Left colon (tissue), 2 donors: ENCODE measurements around the gene TNS2. TPM values are rescaled to one million over a fixed set of nuclear protein-coding genes. Genes with fewer than 3 reads are reported as not detected.
"Not testable (repeated sequence)": the region's sequence is repeated elsewhere in the genome, so short reads cannot be mapped to it uniquely, and the experiment has no call there.

Source experiments
- ATAC-seq: fragments of 200-7000 bp; cut with Tn5 transposase; one replicate; pipeline ENCODE4 v1.9.1; 2020; ENCODE audit warnings: mild to moderate bottlenecking, moderate library complexity
- DNase-seq, 2 donors: peaks; one replicate each; pipeline ENCODE4 v3.0.0-alpha.2; 2020
- intact Hi-C, 2 donors: fragments of 100-400 bp; cut with DNase I in 1 of 2; cut with micrococcal nuclease in 1 of 2; formaldehyde crosslinking; loops; one replicate each; pipeline versions ENCODE4 v1.11.2 to v1.14.0; 2022; cut with DNase I, micrococcal nuclease
- microRNA-seq, 2 donors: library from miRNA; unstranded; fragments of <30 nt; microRNA quantifications; one replicate each; pipeline versions ENCODE4 v1.1.0 to v1.2.0, GENCODE V29; 2020
- total RNA-seq, 2 donors: library from RNA; stranded (reverse); fragmentation: NEBNext Ultra II Directional; extraction: Animal tissue kit (Norgen Biotek cat#: 25700); gene quantifications; one replicate each; pipeline ENCODE4 v1.2.1, GENCODE V29; 2021
- donor health status: DM: no; HTN: no; CAD: no.
- donor health status: DM: yes; HTN: yes; CAD: no.

TNS2 gene
- total RNA-seq, 2 donors from 2014 or later: 31.4 to 35.6 TPM

- intact Hi-C loops: no loop called here
- no peak for DNase-seq
- ATAC-seq: no peak
Measured at GRCh38 chr12:53100466-53101151, 50.7 kb downstream of the TNS2 start.

GRCh38 chr12:53101266-53101665, 51.4 kb downstream of the TNS2 start:
- intact Hi-C loops: no loop called here
- ATAC-seq (no peak), DNase-seq (no peak)

GRCh38 chr12:53101931-53102781, 52.3 kb downstream of the TNS2 start:
- intact Hi-C loops: no loop called here
- ATAC-seq (peak; percentile 32), DNase-seq (no peak)

DNA sequence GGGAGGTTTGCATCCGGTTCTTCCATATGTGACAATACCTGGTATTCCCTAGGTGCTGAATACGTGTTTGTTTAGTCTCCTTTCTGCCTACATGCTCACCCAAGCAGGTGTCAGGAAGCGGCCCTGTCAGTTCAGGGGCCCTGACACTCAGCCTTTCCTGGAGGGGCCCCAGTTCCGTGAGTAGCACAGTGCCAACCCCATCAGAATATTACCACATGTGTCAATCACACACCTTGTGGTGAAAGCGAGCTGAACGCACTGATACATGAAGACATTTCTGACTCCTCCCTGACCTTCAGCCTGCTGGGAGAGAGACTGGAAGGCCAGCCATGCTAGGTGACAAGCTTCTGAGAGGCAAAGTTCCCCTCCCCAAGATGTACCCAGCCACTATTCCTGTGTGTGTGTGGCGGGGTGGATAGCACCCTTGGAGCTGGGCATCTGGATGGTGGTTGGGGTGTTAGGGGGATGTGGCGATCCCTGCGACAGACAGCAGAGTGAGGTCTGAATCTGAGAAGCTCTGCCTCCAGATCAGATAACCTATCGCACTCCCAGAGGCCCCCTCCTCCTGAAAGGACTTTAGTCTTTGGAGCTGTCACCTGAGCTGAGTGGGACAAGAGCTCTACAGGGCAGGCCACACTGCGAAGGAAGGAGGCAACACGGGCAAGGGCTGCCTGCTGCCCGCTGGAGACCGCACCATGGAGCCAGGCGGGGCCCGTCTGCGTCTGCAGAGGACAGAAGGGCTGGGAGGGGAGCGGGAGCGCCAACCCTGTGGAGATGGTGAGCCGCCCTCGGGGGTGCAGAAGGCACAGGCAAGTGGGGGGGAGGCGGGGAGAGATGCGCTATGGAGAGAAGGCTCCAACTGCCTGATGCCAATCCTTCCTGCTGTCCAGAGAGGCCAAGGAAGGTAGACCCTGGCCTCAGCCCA, 53.3 kb downstream of the TNS2 start, which contains the start of gene SOAT2:
TSS of gene SOAT2 (plus strand) at position 604 of the 925 bp plus-strand sequence. CDS start at position 696, 92 bp downstream.
- intact Hi-C loops: no loop called here
- DNase-seq: no peak
- ATAC-seq: peak; percentile 43

GRCh38 chr12:53103860-53104305, 54.0 kb downstream of the TNS2 start:
- DNase-seq (no peak), ATAC-seq (no peak)
- intact Hi-C loops: no loop called here

GRCh38 chr12:53105256-53105655, 55.4 kb downstream of the TNS2 start:
- DNase-seq (no peak), ATAC-seq (no peak)
- intact Hi-C loops: no loop called here

GRCh38 chr12:53105712-53106439, 56.0 kb downstream of the TNS2 start:
- ATAC-seq (no peak), DNase-seq (no peak)
- intact Hi-C loops: no loop called here

GRCh38 chr12:53107122-53107521, 57.3 kb downstream of the TNS2 start:
- intact Hi-C loops: no loop called here
- DNase-seq (no peak), ATAC-seq (no peak)

GRCh38 chr12:53112431-53112830, 62.6 kb downstream of the TNS2 start:
- ATAC-seq, intact Hi-C loops, DNase-seq: not testable (repeated sequence)

GRCh38 chr12:53113136-53113705, 63.4 kb downstream of the TNS2 start:
- intact Hi-C loops: no loop called here
- DNase-seq (no peak), ATAC-seq (peak; percentile 26)

DNA sequence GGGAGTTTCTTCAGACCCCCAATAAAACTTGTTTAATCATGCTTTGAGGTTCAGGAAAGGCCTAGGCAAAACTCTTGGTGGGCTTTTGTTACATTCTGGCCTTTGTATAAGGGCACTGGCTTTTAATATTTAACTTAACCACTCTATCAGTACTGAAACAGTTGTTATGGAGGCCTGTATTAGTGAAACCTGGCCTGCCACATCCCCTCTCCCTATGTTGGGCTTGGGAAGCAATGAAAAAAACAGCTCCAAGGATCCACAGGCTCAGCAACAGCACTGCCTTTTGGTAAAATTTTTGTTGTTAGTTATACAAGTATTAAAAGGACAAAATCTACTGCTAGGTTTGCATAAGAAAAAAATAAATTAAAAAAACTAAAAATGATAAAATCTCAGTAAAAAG, 64.1 kb downstream of the TNS2 start:
- ATAC-seq (no peak), DNase-seq (no peak)
- intact Hi-C loops: no loop called here

Small RNA genes lying within 50 kb of the gene (microRNA-seq; reads per million reads assigned to microRNA genes)
- gene MIR6757: 0 reads per million in 2 donors

Other genes with a start within 250 kb of the TNS2 start
- gene KRT4, start 235.9 kb upstream of the TNS2 start, total RNA-seq: not detected
- gene KRT79, start 215.8 kb upstream of the TNS2 start, total RNA-seq: not detected
- not detected for gene KRT78, start 201.1 kb upstream of the TNS2 start, total RNA-seq
- gene KRT8, start 145.0 kb upstream of the TNS2 start, total RNA-seq: 1,000 to 10,000 TPM; 4,047 to 4,291 TPM
- gene KRT18, start 100.9 kb upstream of the TNS2 start, total RNA-seq: 100 to 1,000 TPM; 815 to 912 TPM
- gene EIF4B, start 43.6 kb upstream of the TNS2 start, total RNA-seq: 100 to 1,000 TPM; 355 to 389 TPM
- gene SPRYD3, start 29.3 kb downstream of the TNS2 start, total RNA-seq: 10 to 100 TPM; 30.7 to 34.9 TPM
- 10 to 100 TPM; 16.9 to 24.5 TPM for gene IGFBP6, start 47.6 kb downstream of the TNS2 start, total RNA-seq
- not detected for gene SOAT2, start 53.4 kb downstream of the TNS2 start, total RNA-seq
- 10 to 100 TPM; 28.7 to 32.7 TPM for gene ZNF740, start 130.7 kb downstream of the TNS2 start, total RNA-seq
- gene CSAD, start 130.9 kb downstream of the TNS2 start, total RNA-seq: 10 to 100 TPM; 22.8 to 28.7 TPM
- 1 to 10 TPM; 4.6 to 9.1 TPM for gene ITGB7, start 157.2 kb downstream of the TNS2 start, total RNA-seq
- 10 to 100 TPM; 10.2 to 12.3 TPM for gene RARG, start 182.1 kb downstream of the TNS2 start, total RNA-seq
- gene ESPL1, start 218.2 kb downstream of the TNS2 start, total RNA-seq: 1 to 10 TPM; 3.3 to 9.6 TPM
- 100 to 1,000 TPM; 268 to 291 TPM for gene PFDN5, start 245.5 kb downstream of the TNS2 start, total RNA-seq
- 10 to 100 TPM; 37.9 to 39.2 TPM for gene MYG1, start 249.6 kb downstream of the TNS2 start, total RNA-seq